Esophagus squamous epithelium (tissue), 5 donors: ENCODE data around the gene GNG13. TPM values are rescaled to one million over a fixed set of nuclear protein-coding genes. Genes with fewer than 3 reads are reported as not detected.

Experiments
- DNase-seq: peaks from one replicate; lab custom pipeline; 2025; lab: John Stamatoyannopoulos, UW
- H3K27ac ChIP-seq, 4 donors: fragments of 200-600 bp; sonication (generic); one replicate each; pipeline ENCODE4 v1.5.1; 2016 to 2019; ENCODE audit warnings: mild to moderate bottlenecking in 1 of 4
- H3K27me3 ChIP-seq, 4 donors: fragments of 200-600 bp; sonication (generic); 1 replicate in 3 of 4; 2 replicates in 1 of 4; pipeline versions ENCODE4 v1.5.1 to v1.6.0; 2017 to 2021; ENCODE audit warnings: antibody characterized with exemption in 1 of 4
- H3K36me3 ChIP-seq, 3 donors: fragments of 200-600 bp; sonication (generic); one replicate each; pipeline ENCODE4 v1.5.1; 2016 to 2019
- H3K4me1 ChIP-seq, 3 donors: fragments of 200-600 bp; sonication (generic); one replicate each; pipeline ENCODE4 v1.5.1; 2017 to 2019
- H3K4me3 ChIP-seq, 4 donors: fragments of 200-600 bp; sonication (generic); 1 replicate in 3 of 4; 2 replicates in 1 of 4; pipeline ENCODE4 v1.5.1; 2016 to 2019; ENCODE audit warnings: mild to moderate bottlenecking in 2 of 4, moderate library complexity in 1 of 4
- H3K9me3 ChIP-seq, 3 donors: fragments of 200-600 bp; sonication (generic); one replicate each; pipeline ENCODE4 v1.5.1; 2016 to 2019
- POLR2A ChIP-seq, 4 donors: fragments of 450-650 bp; IDR thresholded peaks; one replicate each; pipeline ENCODE4 v1.6.1; 2017; ENCODE audit warnings: antibody characterized with exemption in 4 of 4, mild to moderate bottlenecking in 4 of 4, moderate library complexity in 3 of 4
- WGBS, 2 donors: methylation state at CpG; one replicate each; pipeline ENCODE4 v1.1.5; 2018; 5-methylcytosine and 5-hydroxymethylcytosine counted together
- intact Hi-C: fragments of 100-400 bp; cut with DNase I; formaldehyde crosslinking; loops from one replicate; pipeline ENCODE4 v1.15.0; 2022
- total RNA-seq, 4 donors: library from RNA; depleted of rRNA; stranded (reverse); fragments of >200 nt; gene quantifications; one replicate each; pipeline ENCODE4 v1.1.0, GENCODE V29; 2016
- TF ChIP-seq, protein P1 (sequence below), 6 experiments: fragments of 450-650 bp in 4 of 6; fragments of 200-600 bp in 2 of 6; sonication (generic) in 2 of 6; IDR thresholded peaks; one replicate each; pipeline ENCODE4 v1.5.1; 2016 to 2019; ENCODE audit warnings: antibody characterized with exemption in 6 of 6, mild to moderate bottlenecking in 4 of 6, moderate library complexity in 4 of 6
- donor health status: DM: yes; HTN: yes; CAD: no.

Gene GNG13
- total RNA-seq, 4 donors from 2014 or later = not detected

- WGBS, 2 donors = 59 to 60% methylated on average over 14 to 15 of the region's 36 CpGs
- intact Hi-C loops = no loop called here
- H3K27ac ChIP-seq = no peak overlapping the region
- no peaks in the 10 kb centered on the region for H3K36me3 ChIP-seq
- no peak for TF ChIP-seq POLR2A (IDR thresholded peaks at IDR 0.05)
- TF ChIP-seq, protein P1, sequence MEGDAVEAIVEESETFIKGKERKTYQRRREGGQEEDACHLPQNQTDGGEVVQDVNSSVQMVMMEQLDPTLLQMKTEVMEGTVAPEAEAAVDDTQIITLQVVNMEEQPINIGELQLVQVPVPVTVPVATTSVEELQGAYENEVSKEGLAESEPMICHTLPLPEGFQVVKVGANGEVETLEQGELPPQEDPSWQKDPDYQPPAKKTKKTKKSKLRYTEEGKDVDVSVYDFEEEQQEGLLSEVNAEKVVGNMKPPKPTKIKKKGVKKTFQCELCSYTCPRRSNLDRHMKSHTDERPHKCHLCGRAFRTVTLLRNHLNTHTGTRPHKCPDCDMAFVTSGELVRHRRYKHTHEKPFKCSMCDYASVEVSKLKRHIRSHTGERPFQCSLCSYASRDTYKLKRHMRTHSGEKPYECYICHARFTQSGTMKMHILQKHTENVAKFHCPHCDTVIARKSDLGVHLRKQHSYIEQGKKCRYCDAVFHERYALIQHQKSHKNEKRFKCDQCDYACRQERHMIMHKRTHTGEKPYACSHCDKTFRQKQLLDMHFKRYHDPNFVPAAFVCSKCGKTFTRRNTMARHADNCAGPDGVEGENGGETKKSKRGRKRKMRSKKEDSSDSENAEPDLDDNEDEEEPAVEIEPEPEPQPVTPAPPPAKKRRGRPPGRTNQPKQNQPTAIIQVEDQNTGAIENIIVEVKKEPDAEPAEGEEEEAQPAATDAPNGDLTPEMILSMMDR (IDR thresholded peaks at IDR 0.05) = no peak
- H3K4me1 ChIP-seq = peaks cover 0 to 13% (median 6%) of the 10 kb centered on the region in 3 donors
- H3K27me3 ChIP-seq = peaks cover 0 to 68% (median 0%) of the 10 kb centered on the region in 4 donors
- H3K9me3 ChIP-seq = no peaks in the 10 kb centered on the region
- peak overlapping the region in 2 of 4 donors; percentile 15 to 19 for H3K4me3 ChIP-seq
- DNase-seq = no peak
These were observed 25.0 kb upstream of the GNG13 start for GRCh38 chr16:825341-826061.

GRCh38 chr16:824601-825000 is 24.1 kb upstream of the GNG13 start:
- Histone ChIP-seq H3K4me1 (peaks cover 0 to 13% (median 6%) of the 10 kb centered on the region in 3 donors), H3K4me3 (no peak overlapping the region), H3K36me3 (no peaks in the 10 kb centered on the region), H3K27ac (no peak overlapping the region), H3K27me3 (peaks cover 0 to 77% (median 0%) of the 10 kb centered on the region in 4 donors), H3K9me3 (no peaks in the 10 kb centered on the region)
- 63 to 68% methylated on average over 5 of the region's 25 CpGs for WGBS, 2 donors
- no peak for DNase-seq
- TF ChIP-seq, protein P1 (IDR thresholded peaks at IDR 0.05) = no peak
- TF ChIP-seq POLR2A (IDR thresholded peaks at IDR 0.05) = no peak
- intact Hi-C loops = no loop called here

DNA sequence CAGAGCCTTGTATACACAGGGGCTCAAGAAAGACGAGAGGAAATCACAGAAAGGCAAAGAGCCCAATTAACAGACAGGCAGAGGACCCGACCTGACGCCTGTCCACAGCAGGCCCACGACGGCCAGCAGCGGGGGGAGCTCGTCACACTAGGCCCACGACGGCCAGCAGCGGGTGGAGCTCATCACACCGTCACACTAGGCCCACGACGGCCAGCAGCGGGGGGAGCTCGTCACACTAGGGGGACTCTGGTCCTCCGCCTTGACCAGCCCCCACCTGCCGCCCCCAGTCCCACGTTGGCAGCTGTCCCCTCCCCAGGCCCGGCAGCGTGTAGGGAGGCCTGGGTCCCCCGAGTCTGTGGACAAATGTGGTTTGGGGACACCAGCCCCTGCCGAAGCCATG is 23.7 kb upstream of the GNG13 start:
- TF ChIP-seq POLR2A (IDR thresholded peaks at IDR 0.05) = no peak
- TF ChIP-seq, protein P1 (IDR thresholded peaks at IDR 0.05) = no peak
- no peaks in the 10 kb centered on the region for H3K36me3 ChIP-seq
- intact Hi-C loops = no loop called here
- no peaks in the 10 kb centered on the region for H3K9me3 ChIP-seq
- no peak overlapping the region for H3K4me3 ChIP-seq
- WGBS, 2 donors = 72 to 87% methylated on average over 12 to 14 of the region's 22 CpGs
- peaks cover 0 to 80% (median 0%) of the 10 kb centered on the region in 4 donors for H3K27me3 ChIP-seq
- H3K4me1 ChIP-seq = peaks cover 0 to 13% (median 6%) of the 10 kb centered on the region in 3 donors
- no peak overlapping the region for H3K27ac ChIP-seq
- no peak for DNase-seq

GRCh38 chr16:822909-823297 is 22.4 kb upstream of the GNG13 start:
- WGBS, 2 donors = 76 to 78% methylated on average over 6 to 8 of the region's 9 CpGs
- no peak for TF ChIP-seq POLR2A (IDR thresholded peaks at IDR 0.05)
- TF ChIP-seq, protein P1 (IDR thresholded peaks at IDR 0.05) = no peak
- DNase-seq = no peak
- no peaks in the 10 kb centered on the region for H3K36me3 ChIP-seq
- peaks cover 0 to 13% (median 6%) of the 10 kb centered on the region in 3 donors for H3K4me1 ChIP-seq
- no peak overlapping the region for H3K4me3 ChIP-seq
- intact Hi-C loops = no loop called here
- H3K9me3 ChIP-seq = no peaks in the 10 kb centered on the region
- no peak overlapping the region for H3K27ac ChIP-seq
- peaks cover 0 to 90% (median 0%) of the 10 kb centered on the region in 4 donors for H3K27me3 ChIP-seq

GRCh38 chr16:822174-822908 is 21.8 kb upstream of the GNG13 start:
- 65 to 91% methylated on average over 11 to 12 of the region's 21 CpGs for WGBS, 2 donors
- no peaks in the 10 kb centered on the region for H3K9me3 ChIP-seq

More at GRCh38 chr16:822174-822908, 21.8 kb upstream of the GNG13 start:
- Histone ChIP-seq H3K36me3 (no peaks in the 10 kb centered on the region), H3K27ac (no peak overlapping the region), H3K4me3 (no peak overlapping the region), H3K4me1 (peaks cover 0 to 13% (median 6%) of the 10 kb centered on the region in 3 donors), H3K27me3 (peaks cover 0 to 94% (median 2%) of the 10 kb centered on the region in 4 donors)
- no peak for TF ChIP-seq POLR2A (IDR thresholded peaks at IDR 0.05)
- TF ChIP-seq, protein P1 (IDR thresholded peaks at IDR 0.05) = no peak
- intact Hi-C loops = no loop called here
- DNase-seq = no peak
